Neural crest cell (in vitro differentiated cells): ENCODE measurements around the gene IL15RA. TPM values are rescaled to one million over a fixed set of nuclear protein-coding genes. Genes with fewer than 3 reads are reported as not detected.

ENCODE experiments used
- DNase-seq: peaks from one replicate; pipeline ENCODE4 v3.0.0; 2021; ENCODE audit warnings: low read depth, mixed read lengths, low spot score
- H3K27ac Mint-ChIP-seq: one replicate; pipeline ENCODE4 v1.8.0; 2021; ENCODE audit warnings: mild to moderate bottlenecking, mixed read lengths; ENCODE audit not compliant: unreplicated experiment
- H3K27me3 Mint-ChIP-seq: 2 replicates; pipeline ENCODE4 v1.8.0; 2021; ENCODE audit warnings: low read depth, mild to moderate bottlenecking, mixed read lengths
- H3K36me3 Mint-ChIP-seq: 2 replicates; pipeline ENCODE4 v1.8.0; 2021; ENCODE audit warnings: low read depth, mild to moderate bottlenecking, mixed read lengths
- H3K4me1 Mint-ChIP-seq: 2 replicates; pipeline ENCODE4 v1.8.0; 2021; ENCODE audit warnings: mixed read lengths
- H3K4me3 Mint-ChIP-seq: one replicate; pipeline ENCODE4 v1.8.0; 2021; ENCODE audit warnings: mild to moderate bottlenecking, mixed read lengths
- H3K9me3 Mint-ChIP-seq: 2 replicates; pipeline ENCODE4 v1.8.0; 2021; ENCODE audit warnings: mixed read lengths
- total RNA-seq: library from RNA; stranded (reverse); gene quantifications from 2 replicates; pipeline ENCODE4 v1.2.1, GENCODE V29; 2021
- TF ChIP-seq, protein P1 (sequence below): fragments of 200-600 bp; sonication (generic); conservative IDR thresholded peaks from 2 replicates; pipeline ENCODE4 v1.5.0; 2021; ENCODE audit warnings: antibody characterized with exemption, mild to moderate bottlenecking

The IL15RA gene
- total RNA-seq, 1 donor from 2014 or later: not detected

DNA sequence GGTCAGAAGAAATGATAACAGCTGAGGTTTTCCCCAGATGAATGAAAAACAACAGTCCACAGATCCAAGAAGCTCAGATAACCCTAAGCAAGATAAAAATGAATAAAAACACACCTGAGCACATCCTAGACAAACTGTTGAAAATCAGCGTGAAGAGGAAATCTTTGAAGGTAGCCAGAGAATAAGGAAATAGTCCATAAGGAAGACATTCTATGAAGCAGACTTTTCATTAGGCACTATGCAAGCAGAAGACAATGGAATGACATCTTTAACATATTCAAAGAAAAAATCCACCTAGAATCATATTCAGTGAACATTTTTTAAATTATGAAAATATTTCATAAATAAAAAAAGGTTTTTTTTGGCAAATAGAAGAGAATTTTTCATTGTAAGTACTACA, 15.1 kb upstream of the IL15RA start:
- Mint-ChIP-seq H3K9me3 (peaks cover 15% of the 10 kb centered on the region), H3K4me3 (no peak overlapping the region), H3K27ac (no peak overlapping the region), H3K27me3 (peaks cover 3% of the 10 kb centered on the region), H3K36me3 (peaks cover 8% of the 10 kb centered on the region), H3K4me1 (peaks cover 12% of the 10 kb centered on the region)
- TF ChIP-seq, protein P1, sequence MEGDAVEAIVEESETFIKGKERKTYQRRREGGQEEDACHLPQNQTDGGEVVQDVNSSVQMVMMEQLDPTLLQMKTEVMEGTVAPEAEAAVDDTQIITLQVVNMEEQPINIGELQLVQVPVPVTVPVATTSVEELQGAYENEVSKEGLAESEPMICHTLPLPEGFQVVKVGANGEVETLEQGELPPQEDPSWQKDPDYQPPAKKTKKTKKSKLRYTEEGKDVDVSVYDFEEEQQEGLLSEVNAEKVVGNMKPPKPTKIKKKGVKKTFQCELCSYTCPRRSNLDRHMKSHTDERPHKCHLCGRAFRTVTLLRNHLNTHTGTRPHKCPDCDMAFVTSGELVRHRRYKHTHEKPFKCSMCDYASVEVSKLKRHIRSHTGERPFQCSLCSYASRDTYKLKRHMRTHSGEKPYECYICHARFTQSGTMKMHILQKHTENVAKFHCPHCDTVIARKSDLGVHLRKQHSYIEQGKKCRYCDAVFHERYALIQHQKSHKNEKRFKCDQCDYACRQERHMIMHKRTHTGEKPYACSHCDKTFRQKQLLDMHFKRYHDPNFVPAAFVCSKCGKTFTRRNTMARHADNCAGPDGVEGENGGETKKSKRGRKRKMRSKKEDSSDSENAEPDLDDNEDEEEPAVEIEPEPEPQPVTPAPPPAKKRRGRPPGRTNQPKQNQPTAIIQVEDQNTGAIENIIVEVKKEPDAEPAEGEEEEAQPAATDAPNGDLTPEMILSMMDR: no peak
- DNase-seq: no peak

DNA sequence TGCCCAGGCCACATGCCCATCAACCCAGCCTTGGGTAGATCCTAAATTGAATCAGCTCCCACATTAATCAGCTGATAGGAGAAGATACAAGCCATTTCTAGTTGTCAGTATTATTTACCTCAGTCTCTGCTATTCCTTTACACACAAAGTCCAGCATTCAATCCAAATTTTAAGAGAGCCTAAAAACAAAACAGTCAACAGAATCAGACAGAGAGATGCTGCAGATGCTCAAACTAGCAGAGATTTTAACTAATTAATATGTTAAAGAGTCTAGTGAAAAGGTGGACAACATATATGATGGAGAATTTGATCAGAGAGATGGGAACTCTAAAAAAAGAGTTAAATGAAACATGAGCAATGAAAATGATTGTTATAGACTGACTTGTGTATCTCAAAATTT, 14.4 kb upstream of the IL15RA start:
- peaks cover 8% of the 10 kb centered on the region for H3K36me3 Mint-ChIP-seq
- peaks cover 15% of the 10 kb centered on the region for H3K9me3 Mint-ChIP-seq
- TF ChIP-seq, protein P1: no peak
- H3K4me1 Mint-ChIP-seq: peaks cover 5% of the 10 kb centered on the region
- peaks cover 4% of the 10 kb centered on the region for H3K27me3 Mint-ChIP-seq
- no peak overlapping the region for H3K27ac Mint-ChIP-seq
- DNase-seq: no peak
- no peak overlapping the region for H3K4me3 Mint-ChIP-seq

DNA sequence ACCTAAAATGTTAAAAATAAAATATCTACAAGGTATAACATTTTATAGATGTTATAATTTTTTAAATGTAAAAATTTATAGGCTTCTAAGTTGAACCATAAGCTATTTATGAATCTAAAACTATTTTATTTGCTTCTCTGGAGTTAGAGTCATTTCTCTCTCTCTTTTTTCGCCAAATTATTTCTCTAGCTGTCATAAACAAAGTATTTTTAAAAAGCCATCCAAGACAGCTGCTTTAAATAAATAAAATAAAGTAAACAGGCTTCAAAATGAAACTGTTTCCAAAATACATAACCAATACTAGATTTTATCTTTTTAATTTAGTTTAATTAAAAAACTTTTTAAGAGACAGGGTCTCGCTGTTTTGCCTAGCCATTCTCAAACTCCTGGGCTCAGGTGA, 12.4 kb upstream of the IL15RA start:
- peaks cover 11% of the 10 kb centered on the region for H3K27me3 Mint-ChIP-seq
- TF ChIP-seq, protein P1: no peak
- H3K4me1 Mint-ChIP-seq: no peaks in the 10 kb centered on the region
- H3K27ac Mint-ChIP-seq: no peak overlapping the region
- DNase-seq: no peak
- no peak overlapping the region for H3K4me3 Mint-ChIP-seq
- peaks cover 11% of the 10 kb centered on the region for H3K9me3 Mint-ChIP-seq
- H3K36me3 Mint-ChIP-seq: peaks cover 8% of the 10 kb centered on the region

DNA sequence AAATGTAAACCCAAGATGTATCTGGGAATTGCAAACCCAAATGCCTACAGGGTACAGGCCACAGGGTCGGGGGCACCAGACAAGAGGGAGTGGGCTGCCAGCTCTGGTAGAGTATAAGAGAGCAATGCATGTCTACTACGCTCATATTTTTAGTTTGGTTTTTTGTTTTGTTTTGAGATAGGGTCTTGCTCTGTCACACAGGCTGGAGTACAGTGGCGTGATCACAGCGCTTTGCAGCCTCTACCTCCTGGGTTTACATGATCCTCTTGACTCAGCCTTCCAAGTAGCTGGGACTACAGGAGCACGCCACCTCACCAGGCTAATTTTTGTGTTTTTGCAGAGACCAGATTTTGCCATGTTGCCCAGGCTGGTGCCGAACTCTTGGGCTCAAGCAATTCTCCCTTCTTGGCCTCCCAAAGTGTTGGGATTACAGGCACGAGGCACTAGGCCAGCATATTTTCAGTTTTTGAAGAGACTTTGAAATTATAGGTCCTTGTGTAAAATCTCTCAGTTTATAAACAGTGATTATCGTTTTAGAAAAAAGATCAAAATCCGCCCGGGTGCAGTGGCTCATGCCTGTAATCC, 11.1 kb upstream of the IL15RA start:
- H3K36me3 Mint-ChIP-seq: peaks cover 8% of the 10 kb centered on the region

DNA sequence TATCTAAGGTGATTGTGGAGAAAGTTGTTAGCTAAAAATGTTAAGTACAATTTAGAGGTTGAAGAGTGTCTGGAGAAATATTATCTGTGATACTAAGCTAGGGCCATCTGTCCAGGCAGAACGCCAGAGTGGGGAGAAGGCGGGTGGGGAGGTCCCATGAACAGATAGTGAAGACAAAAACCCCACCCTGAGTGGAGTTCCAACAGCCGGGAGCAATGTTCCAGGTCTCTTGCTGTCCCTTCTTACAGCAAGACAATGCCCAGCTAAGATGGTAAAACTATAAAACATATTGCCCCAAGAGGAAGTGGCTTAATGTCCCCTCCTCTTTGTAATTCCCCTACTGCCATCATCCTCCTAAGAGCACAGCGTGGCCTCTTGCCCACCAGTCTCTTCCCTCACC, 10.4 kb upstream of the IL15RA start:
- H3K9me3 Mint-ChIP-seq: peaks cover 9% of the 10 kb centered on the region
- peaks cover 8% of the 10 kb centered on the region for H3K36me3 Mint-ChIP-seq

More for the DNA sequence above, 11.1 kb upstream of the IL15RA start:
- TF ChIP-seq, protein P1: no peak
- DNase-seq: no peak
- Mint-ChIP-seq H3K27me3 (peaks cover 15% of the 10 kb centered on the region), H3K9me3 (peaks cover 11% of the 10 kb centered on the region), H3K27ac (no peak overlapping the region), H3K4me3 (no peak overlapping the region), H3K4me1 (no peaks in the 10 kb centered on the region)

More for the DNA sequence above, 10.4 kb upstream of the IL15RA start:
- TF ChIP-seq, protein P1: no peak
- Mint-ChIP-seq H3K4me3 (no peak overlapping the region), H3K27ac (no peak overlapping the region), H3K4me1 (no peaks in the 10 kb centered on the region), H3K27me3 (peaks cover 17% of the 10 kb centered on the region)
- DNase-seq: no peak
